GM12878 (cell line): ENCODE data around the gene RNFT2. TPM values are rescaled to one million over a fixed set of nuclear protein-coding genes. Genes with fewer than 3 reads are reported as not detected.

Experiments used
- ATAC-seq: fragments of 200-7000 bp; cut with Tn5 transposase; 3 replicates; pipeline ENCODE4 v1.9.1; 2020; ENCODE audit warnings: mild to moderate bottlenecking, moderate library complexity
- BruUV-seq: library from RNA; stranded (reverse); fragments of 400-500 nt; replicated peaks from 2 replicates; lab custom pipeline; 2021; lab: Mats Ljungman, UMichigan
- CTCF ChIA-PET: fragments of 300-600 bp; sonication (Branson Sonifier 250); formaldehyde crosslinking; extraction: SDS; loops from one replicate; lab custom pipeline; 2021; ENCODE audit warnings: inconsistent platforms; lab: Yijun Ruan, JAX
- POLR2A ChIA-PET: fragments of 350-600 bp; formaldehyde crosslinking; extraction: SDS; loops from one replicate; lab custom pipeline; 2021; ENCODE audit warnings: inconsistent platforms; lab: Charles Lee
- RAD21 ChIA-PET: fragments of 300-600 bp; sonication (Branson Sonifier 250); formaldehyde crosslinking; loops from one replicate; lab custom pipeline; 2023; ENCODE audit warnings: antibody characterized with exemption; ENCODE audit not compliant: unreplicated experiment; lab: Charles Lee
- SMC1A ChIA-PET: fragments of 300-600 bp; sonication (Branson Sonifier 250); formaldehyde crosslinking; loops from one replicate; lab custom pipeline; 2023; ENCODE audit not compliant: unreplicated experiment, uncharacterized antibody; lab: Charles Lee
- DNase-seq: peaks from one replicate; pipeline ENCODE4 v3.0.0-alpha.2; 2011; ENCODE audit warnings: low read depth, low spot score
- FAIRE-seq: peaks from 3 replicates; lab custom pipeline; 2011; peaks lifted over from hg19 to GRCh38; lab: Jason Lieb, UNC
- H2AFZ ChIP-seq: 2 replicates; pipeline ENCODE4 v1.6.0; 2011; ENCODE audit warnings: low read depth, low read length, control low read depth; ENCODE audit not compliant: control insufficient read depth
- H3K27ac ChIP-seq: 2 replicates; pipeline ENCODE4 v1.5.1; 2011; ENCODE audit warnings: control low read depth; ENCODE audit not compliant: control insufficient read depth, insufficient read depth
- H3K27me3 ChIP-seq, 2 experiments: replicated peaks in 1 of 2; 2 replicates each; pipeline versions ENCODE4 v1.6.0 to v1.6.1; 2011; ENCODE audit warnings: low read length in 1 of 2; ENCODE audit not compliant: control insufficient read depth in 2 of 2, insufficient read depth in 2 of 2
- H3K36me3 ChIP-seq, 2 experiments: 2 replicates each; pipeline ENCODE4 v1.5.1; 2011; ENCODE audit warnings: low read length in 1 of 2; ENCODE audit not compliant: control insufficient read depth in 2 of 2, insufficient read depth in 2 of 2
- H3K4me1 ChIP-seq: 2 replicates; pipeline ENCODE4 v1.6.1; 2011; ENCODE audit warnings: mild to moderate bottlenecking, low read length, moderate library complexity, mixed read lengths; ENCODE audit not compliant: control insufficient read depth, insufficient read depth
- H3K4me2 ChIP-seq: 2 replicates; pipeline ENCODE4 v1.6.0; 2011; ENCODE audit warnings: control low read depth; ENCODE audit not compliant: control insufficient read depth, insufficient read depth
- H3K4me3 ChIP-seq: fragments of 200-600 bp; sonication (generic); 2 replicates; pipeline ENCODE4 v1.5.1; 2016
- H3K79me2 ChIP-seq: 2 replicates; pipeline ENCODE4 v1.6.0; 2011; ENCODE audit warnings: low read length; ENCODE audit not compliant: control insufficient read depth, insufficient read depth
- H3K9ac ChIP-seq: 2 replicates; pipeline ENCODE4 v1.8.0; 2011; ENCODE audit warnings: low read length, control low read depth, mixed read lengths; ENCODE audit not compliant: control insufficient read depth, insufficient read depth
- H3K9me3 ChIP-seq: replicated peaks from 3 replicates; pipeline ENCODE4 v1.5.1; 2011; ENCODE audit warnings: mild to moderate bottlenecking, low read length; ENCODE audit not compliant: control insufficient read depth, insufficient read depth
- H4K20me1 ChIP-seq: 2 replicates; pipeline ENCODE4 v1.6.0; 2011; ENCODE audit not compliant: control insufficient read depth, insufficient read depth
- BCLAF1 ChIP-seq: fragments of 450-650 bp; IDR thresholded peaks from 2 replicates; pipeline ENCODE4 v1.6.1; 2017; ENCODE audit warnings: antibody characterized with exemption, mild to moderate bottlenecking, moderate library complexity
- CHD2 ChIP-seq: IDR thresholded peaks from 2 replicates; pipeline ENCODE4 v1.6.1; 2011; ENCODE audit warnings: low read depth, low read length, improper control_type of control experiment, borderline replicate concordance
- NFYB ChIP-seq: IDR thresholded peaks from 2 replicates; pipeline ENCODE4 v1.6.1; 2011; ENCODE audit warnings: low read depth, mild to moderate bottlenecking, low read length, improper control_type of control experiment, moderate library complexity; ENCODE audit not compliant: insufficient read depth
- NR2F1 ChIP-seq: fragments of 450-650 bp; conservative IDR thresholded peaks from 2 replicates; pipeline ENCODE4 v1.6.1; 2017; ENCODE audit warnings: mild to moderate bottlenecking
- PAX8 ChIP-seq: fragments of 450-650 bp; IDR thresholded peaks from 2 replicates; pipeline ENCODE4 v1.6.1; 2017; ENCODE audit warnings: mild to moderate bottlenecking, moderate library complexity
- RB1 ChIP-seq: fragments of 450-650 bp; formaldehyde crosslinking; IDR thresholded peaks from 2 replicates; pipeline ENCODE4 v1.6.1; 2017; ENCODE audit warnings: mild to moderate bottlenecking, borderline replicate concordance
- RFX5 ChIP-seq: IDR thresholded peaks from 2 replicates; pipeline ENCODE4 v1.6.1; 2011; ENCODE audit warnings: low read depth, low read length, improper control_type of control experiment
- SREBF2 ChIP-seq: IDR thresholded peaks from 2 replicates; pipeline ENCODE4 v1.6.1; 2012; ENCODE audit warnings: mild to moderate bottlenecking, low read length
- STAT1 ChIP-seq: fragments of 450-650 bp; conservative IDR thresholded peaks from 2 replicates; pipeline ENCODE4 v1.6.1; 2014; ENCODE audit warnings: antibody characterized with exemption, mild to moderate bottlenecking
- TCF12 ChIP-seq: IDR thresholded peaks from 2 replicates; pipeline ENCODE4 v1.6.1; 2011; ENCODE audit warnings: low read depth, mild to moderate bottlenecking, low read length
- ZNF687 ChIP-seq: fragments of 450-650 bp; IDR thresholded peaks from 2 replicates; pipeline ENCODE4 v1.6.1; 2017; ENCODE audit warnings: mild to moderate bottlenecking, moderate library complexity
- WGBS: methylation state at CpG from one replicate; pipeline ENCODE4 v1.1.6; 2016; ENCODE audit warnings: low lambda C conversion rate; ENCODE audit not compliant: insufficient replicate concordance, insufficient coverage; ENCODE audit errors: missing lambda C conversion rate; 5-methylcytosine and 5-hydroxymethylcytosine counted together
- in situ Hi-C: fragments of 300-500 bp; cut with MboI; formaldehyde crosslinking; loops from 9 replicates; pipeline ENCODE4 v1.14.3; 2018; ENCODE audit warnings: mixed read lengths
- intact Hi-C: fragments of 100-400 bp; cut with micrococcal nuclease; formaldehyde crosslinking; loops from one replicate; pipeline ENCODE4 v1.14.2; 2022; ENCODE audit not compliant: unreplicated experiment
- polyA plus RNA-seq, 11 experiments: library from polyadenylated mRNA; depleted of rRNA in 4 of 11; unstranded in 6 of 11; stranded (reverse) in 5 of 11; fragments of >200 nt; fragmentation: Nextera tagmentation in 4 of 11; fragmentation: Illumina TruSeq in 1 of 11; extraction: Ambion mirVana in 4 of 11; extraction: Trizol in 1 of 11; gene quantifications; 1 replicate in 1 of 11; 2 replicates in 10 of 11; pipeline versions ENCODE4 v1.2.1 to v1.2.3, GENCODE V29; 2011 to 2016; ENCODE audit warnings: inconsistent platforms in 2 of 11, missing spikeins in 2 of 11, low read depth in 1 of 11
- total RNA-seq, 4 experiments: library from RNA; depleted of rRNA in 3 of 4; stranded (reverse); fragments of >200 nt in 3 of 4; fragmentation: Illumina TruSeq in 1 of 4; extraction: Trizol in 1 of 4; gene quantifications; 2 replicates each; pipeline versions ENCODE4 v1.2.1 to v1.2.3, GENCODE V29; 2013 to 2021
- TF ChIP-seq, protein P1 (sequence below), 3 experiments: IDR thresholded peaks in 2 of 3; conservative IDR thresholded peaks in 1 of 3; 2 replicates each; pipeline ENCODE4 v1.5.1; 2011; ENCODE audit warnings: low read depth in 3 of 3, low read length in 3 of 3, mild to moderate bottlenecking in 3 of 3, control low read depth in 2 of 3, moderate library complexity in 2 of 3, inconsistent platforms in 1 of 3, mixed read lengths in 1 of 3; ENCODE audit not compliant: control insufficient read depth in 2 of 3, insufficient read depth in 1 of 3; ENCODE audit errors: extremely low read depth in 1 of 3
- TF ChIP-seq, protein P2 (sequence below): fragments of 450-650 bp; IDR thresholded peaks from 2 replicates; pipeline ENCODE4 v1.6.1; 2017; ENCODE audit warnings: borderline replicate concordance

The RNFT2 gene
- total and polyA plus RNA-seq, 10 of the 15 experiments (the other 5 are each of a cell fraction or from before 2014, with no cell fraction given): 2.5 to 17.3 (median 9.7) TPM

GRCh38 chr12:116689979-116690744 lies 48.0 kb upstream of the RNFT2 start:
- no peaks in the 10 kb centered on the region for H3K36me3 ChIP-seq
- no peak overlapping the region for H3K4me2 ChIP-seq
- DNase-seq (no peak), FAIRE-seq (no peak), ATAC-seq (no peak)
- H3K27me3 ChIP-seq: peaks cover 2 to 9% of the 10 kb centered on the region in 2 experiments; a peak in 2 of 4 replicates
- no peak overlapping the region for H3K27ac ChIP-seq
- intact Hi-C loops: no loop called here
- no peak overlapping the region for H2AFZ ChIP-seq
- SMC1A ChIA-PET: no interaction called here
- peaks cover 10% of the 10 kb centered on the region for H3K4me1 ChIP-seq
- POLR2A ChIA-PET: interaction anchor here (0.5 kb wide), 1 partner anchor 18 kb away, joined by 6 read pairs; no protein-coding TSS in a partner anchor
- no peak overlapping the region for H3K9ac ChIP-seq
- H3K79me2 ChIP-seq: no peaks in the 10 kb centered on the region
- CTCF ChIA-PET: interaction anchor here (0.6 to 2.5 kb wide), 2 partner anchors 10 to 13 kb away, joined by 3 to 9 read pairs; no protein-coding TSS in a partner anchor
- in situ Hi-C loops: no loop called here
- RAD21 ChIA-PET: interaction anchor here (1.0 to 2.1 kb wide), 2 partner anchors 17 to 430 kb away, joined by 3 to 7 read pairs; no protein-coding TSS in a partner anchor
- H4K20me1 ChIP-seq: no peaks in the 10 kb centered on the region
- no peak overlapping the region for H3K4me3 ChIP-seq
- no TSS peak for BruUV-seq
- H3K9me3 ChIP-seq: no peaks in the 10 kb centered on the region
- 43% methylated on average over 8 of the region's 8 CpGs for WGBS
- no peak for TF ChIP-seq SREBF2
- TF ChIP-seq TCF12: no peak
- no peak for TF ChIP-seq RFX5
- TF ChIP-seq RB1: no peak
- TF ChIP-seq ZNF687: no peak
- no peak for TF ChIP-seq NFYB
- TF ChIP-seq CHD2: no peak
- TF ChIP-seq NR2F1: no peak
- TF ChIP-seq, protein P1, sequence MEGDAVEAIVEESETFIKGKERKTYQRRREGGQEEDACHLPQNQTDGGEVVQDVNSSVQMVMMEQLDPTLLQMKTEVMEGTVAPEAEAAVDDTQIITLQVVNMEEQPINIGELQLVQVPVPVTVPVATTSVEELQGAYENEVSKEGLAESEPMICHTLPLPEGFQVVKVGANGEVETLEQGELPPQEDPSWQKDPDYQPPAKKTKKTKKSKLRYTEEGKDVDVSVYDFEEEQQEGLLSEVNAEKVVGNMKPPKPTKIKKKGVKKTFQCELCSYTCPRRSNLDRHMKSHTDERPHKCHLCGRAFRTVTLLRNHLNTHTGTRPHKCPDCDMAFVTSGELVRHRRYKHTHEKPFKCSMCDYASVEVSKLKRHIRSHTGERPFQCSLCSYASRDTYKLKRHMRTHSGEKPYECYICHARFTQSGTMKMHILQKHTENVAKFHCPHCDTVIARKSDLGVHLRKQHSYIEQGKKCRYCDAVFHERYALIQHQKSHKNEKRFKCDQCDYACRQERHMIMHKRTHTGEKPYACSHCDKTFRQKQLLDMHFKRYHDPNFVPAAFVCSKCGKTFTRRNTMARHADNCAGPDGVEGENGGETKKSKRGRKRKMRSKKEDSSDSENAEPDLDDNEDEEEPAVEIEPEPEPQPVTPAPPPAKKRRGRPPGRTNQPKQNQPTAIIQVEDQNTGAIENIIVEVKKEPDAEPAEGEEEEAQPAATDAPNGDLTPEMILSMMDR (IDR thresholded peaks at IDR 0.05 in 2 of 3, conservative IDR thresholded peaks at IDR 0.05 in 1 of 3; ENCODE audit: control insufficient read depth in 2 of 3, extremely low read depth in 1 of 3, insufficient read depth in 1 of 3, low read depth in 3 of 3, low read length in 3 of 3): no peak
- TF ChIP-seq STAT1: no peak
- no peak for TF ChIP-seq BCLAF1
- TF ChIP-seq, protein P2, sequence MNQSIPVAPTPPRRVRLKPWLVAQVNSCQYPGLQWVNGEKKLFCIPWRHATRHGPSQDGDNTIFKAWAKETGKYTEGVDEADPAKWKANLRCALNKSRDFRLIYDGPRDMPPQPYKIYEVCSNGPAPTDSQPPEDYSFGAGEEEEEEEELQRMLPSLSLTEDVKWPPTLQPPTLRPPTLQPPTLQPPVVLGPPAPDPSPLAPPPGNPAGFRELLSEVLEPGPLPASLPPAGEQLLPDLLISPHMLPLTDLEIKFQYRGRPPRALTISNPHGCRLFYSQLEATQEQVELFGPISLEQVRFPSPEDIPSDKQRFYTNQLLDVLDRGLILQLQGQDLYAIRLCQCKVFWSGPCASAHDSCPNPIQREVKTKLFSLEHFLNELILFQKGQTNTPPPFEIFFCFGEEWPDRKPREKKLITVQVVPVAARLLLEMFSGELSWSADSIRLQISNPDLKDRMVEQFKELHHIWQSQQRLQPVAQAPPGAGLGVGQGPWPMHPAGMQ: no peak
- TF ChIP-seq PAX8: no peak
